HG03354 (cell line): ENCODE data around the gene ARHGAP18.
A peak's percentile ranks its signal among the peaks of the same experiment; 100 is the strongest.

Source experiments
- ATAC-seq: cut with Tn5 transposase; IDR thresholded peaks from one replicate; pipeline ENCODE4 v1.9.1; 2021; ENCODE audit warnings: mild to moderate bottlenecking; ENCODE audit not compliant: unreplicated experiment, poor library complexity, severe bottlenecking

ARHGAP18 gene

GRCh38 chr6:129726650-129727049 is 16.7 kb upstream of the ARHGAP18 start:
- no peak for ATAC-seq

GRCh38 chr6:129725341-129725740 is 15.4 kb upstream of the ARHGAP18 start:
- ATAC-seq = no peak

- ATAC-seq = no peak
These were observed 9.7 kb upstream of the ARHGAP18 start for GRCh38 chr6:129719692-129720091.

GRCh38 chr6:129717277-129717676 is 7.3 kb upstream of the ARHGAP18 start:
- no peak for ATAC-seq

GRCh38 chr6:129713806-129714333 is 3.9 kb upstream of the ARHGAP18 start:
- ATAC-seq = no peak

- ATAC-seq = no peak
These were observed 1.3 kb upstream of the ARHGAP18 start for GRCh38 chr6:129711271-129711631.

- ATAC-seq = no peak
These were observed 683 bp upstream of the ARHGAP18 start for GRCh38 chr6:129710450-129711270.

DNA sequence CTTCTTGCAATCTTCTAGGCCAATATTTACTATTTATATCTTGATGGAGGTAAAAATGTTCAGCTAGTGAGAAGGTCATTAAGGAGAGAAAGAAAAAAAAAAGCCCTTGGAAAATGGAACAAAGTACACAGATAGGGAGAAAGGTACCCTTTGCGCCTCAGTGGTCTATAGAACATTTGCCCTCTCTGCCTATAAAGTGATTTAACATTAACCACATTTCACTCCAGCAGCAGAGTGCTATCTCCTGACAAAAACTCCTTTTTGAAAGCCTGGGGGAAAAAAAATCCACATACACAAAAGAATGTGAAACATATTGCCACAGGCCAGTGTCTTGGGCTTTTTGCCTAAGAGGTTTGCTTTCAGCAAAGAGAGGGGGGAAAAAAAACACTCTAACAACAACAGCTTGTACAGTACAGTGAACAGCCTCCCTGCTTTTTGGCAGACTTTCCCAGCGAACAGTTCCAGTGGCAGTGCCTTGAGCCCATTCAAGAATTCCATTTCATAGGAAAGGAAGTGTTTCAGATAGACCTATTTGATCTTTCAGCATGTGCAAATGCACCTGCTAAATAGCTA is 695 bp downstream of the ARHGAP18 start:
- peak; percentile 12 for ATAC-seq

DNA sequence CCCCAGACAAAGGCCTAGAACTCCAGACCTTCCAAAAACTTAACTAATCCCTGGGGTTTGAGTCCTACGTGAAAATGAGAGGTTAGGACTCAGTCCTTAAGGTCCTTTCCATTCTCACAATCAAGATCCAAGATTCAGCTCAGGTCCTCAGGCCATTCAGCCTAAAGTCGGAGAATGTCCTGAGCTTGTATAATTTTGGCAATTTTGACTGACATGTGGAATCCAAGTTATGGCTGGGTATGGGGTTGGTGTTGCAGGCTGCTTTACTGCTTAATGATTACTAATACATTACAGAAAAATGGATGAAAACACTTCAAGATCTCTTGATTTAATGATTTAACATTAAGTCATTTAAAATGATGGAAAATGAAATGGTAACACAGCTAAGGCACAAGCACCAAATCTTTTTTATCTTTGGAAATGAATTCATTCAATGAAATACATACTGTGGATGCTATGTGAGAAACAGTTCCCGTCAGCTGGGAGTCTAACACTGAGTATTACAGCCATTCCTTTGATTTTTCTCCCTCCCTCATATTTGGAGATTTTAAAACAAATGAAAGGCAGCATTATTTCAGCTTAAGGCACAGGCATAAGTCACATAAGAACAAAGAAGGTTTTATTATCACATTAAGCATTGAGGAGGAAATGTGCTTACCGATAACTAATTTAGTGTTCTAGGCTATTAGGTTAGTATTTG is 1.3 kb downstream of the ARHGAP18 start:
- ATAC-seq = no peak

- no peak for ATAC-seq
These were observed 2.0 kb downstream of the ARHGAP18 start for GRCh38 chr6:129707882-129708495.

GRCh38 chr6:129707028-129707427 is 2.9 kb downstream of the ARHGAP18 start:
- ATAC-seq = no peak

- ATAC-seq = no peak
These were observed 4.8 kb downstream of the ARHGAP18 start for GRCh38 chr6:129705212-129705611.

DNA sequence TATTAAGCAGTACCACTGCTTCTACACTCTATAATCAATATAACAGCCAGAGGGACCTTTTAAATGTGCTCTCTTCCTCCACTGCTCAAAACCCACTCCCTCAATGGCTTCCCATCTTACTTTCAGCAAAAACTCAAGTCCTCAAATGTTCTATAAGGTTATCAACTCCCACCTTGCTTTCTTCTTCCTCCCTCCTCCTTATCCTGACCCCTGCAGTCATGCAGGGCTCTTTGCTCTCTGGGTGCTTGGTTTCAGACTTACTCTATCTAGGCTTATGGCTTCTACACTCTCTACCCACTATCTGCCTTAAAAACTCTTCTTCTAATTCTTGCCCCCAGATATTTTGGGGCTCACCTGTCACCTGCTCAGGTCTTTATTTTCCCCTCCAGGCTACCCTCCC is 5.3 kb downstream of the ARHGAP18 start:
- no peak for ATAC-seq

DNA sequence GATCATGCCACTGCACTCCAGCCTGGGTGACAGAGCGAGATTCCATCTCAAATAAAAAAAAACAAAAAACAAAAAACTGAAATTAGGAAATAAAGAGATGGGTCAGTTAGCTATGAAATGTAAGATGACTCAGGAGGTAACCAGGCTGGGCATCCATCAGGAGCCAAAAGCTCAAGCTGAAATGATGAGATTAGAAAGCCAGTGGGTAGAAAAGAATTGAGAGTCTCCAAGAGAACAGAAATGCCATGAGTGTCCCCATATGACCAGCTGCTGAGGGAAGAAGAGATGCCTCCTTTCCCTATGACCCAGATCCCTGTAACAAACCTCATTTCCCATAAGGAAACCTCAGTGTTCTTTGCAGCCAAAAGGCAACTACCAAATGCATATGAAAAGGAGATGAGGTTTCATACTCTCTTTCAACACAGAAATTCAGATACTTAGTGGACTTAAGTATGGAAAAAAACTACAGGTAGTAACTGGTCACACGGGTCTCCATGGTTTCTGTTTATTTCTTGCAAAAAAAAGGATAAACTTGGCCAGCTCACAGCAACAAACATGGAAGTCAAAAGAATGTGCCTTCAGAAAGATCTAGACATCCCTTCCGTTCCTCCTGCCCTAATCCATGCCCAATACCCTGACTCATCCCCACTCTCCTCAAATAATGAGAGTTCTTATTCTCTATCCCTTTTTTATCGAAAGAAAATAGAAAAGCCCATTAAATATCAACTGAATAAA is 8.1 kb downstream of the ARHGAP18 start:
- no peak for ATAC-seq

DNA sequence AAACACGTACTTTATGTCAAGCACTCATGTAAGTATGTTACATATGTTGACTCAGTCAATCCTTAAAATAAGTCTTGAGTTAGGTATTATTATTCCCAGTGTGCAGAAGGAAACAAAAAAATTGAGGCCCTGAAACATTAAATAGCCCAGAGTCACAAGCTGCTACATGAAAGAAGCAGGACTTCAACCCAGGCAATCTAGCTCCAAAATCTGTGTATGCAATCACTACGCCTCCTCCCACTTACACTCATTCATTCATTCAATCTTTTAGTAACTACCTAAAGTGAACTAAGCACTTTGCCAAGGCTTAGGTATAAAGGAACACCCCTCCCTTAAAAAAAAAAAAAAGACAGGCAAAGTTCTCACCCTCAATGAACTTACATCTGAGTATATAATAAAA is 9.3 kb downstream of the ARHGAP18 start:
- ATAC-seq = no peak

DNA sequence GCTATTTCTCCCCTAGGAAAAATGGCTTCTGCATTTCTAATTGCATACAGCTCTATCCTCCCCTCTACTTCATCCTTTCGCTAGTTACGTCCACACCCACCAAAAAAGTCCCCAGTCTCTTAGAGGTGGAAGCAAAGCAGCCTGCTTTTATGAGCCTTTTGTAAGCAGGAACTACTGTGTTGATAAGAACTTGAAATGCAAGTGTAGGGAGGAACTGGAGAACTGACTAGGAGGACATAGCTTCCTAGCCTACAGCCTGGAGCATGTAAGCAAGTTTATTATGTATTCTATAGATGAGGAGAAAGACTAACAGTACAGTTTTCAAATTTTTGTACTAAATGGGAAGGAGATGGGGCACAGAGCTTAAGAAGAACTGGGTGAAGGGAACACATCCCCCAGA is 10.3 kb downstream of the ARHGAP18 start:
- ATAC-seq = no peak

DNA sequence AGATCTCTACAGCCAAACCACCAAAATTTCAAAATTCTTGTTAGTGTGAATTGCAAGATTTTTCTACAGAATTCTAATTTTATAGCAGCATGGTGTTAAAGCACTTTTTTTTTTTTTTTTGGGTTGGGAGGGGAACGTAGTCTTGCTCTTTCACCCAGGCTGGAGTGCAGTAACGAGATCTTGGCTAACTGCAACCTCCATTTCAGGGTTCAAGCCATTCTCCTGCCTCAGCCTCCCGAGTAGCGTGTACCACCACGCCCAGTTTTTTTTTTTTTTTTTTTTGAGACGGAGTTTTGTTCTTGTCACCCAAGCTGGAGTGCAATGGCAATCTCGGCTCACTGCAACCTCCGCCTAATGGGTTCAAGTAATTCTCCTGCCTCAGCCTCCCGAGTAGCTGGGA is 11.5 kb downstream of the ARHGAP18 start:
- no peak for ATAC-seq

DNA sequence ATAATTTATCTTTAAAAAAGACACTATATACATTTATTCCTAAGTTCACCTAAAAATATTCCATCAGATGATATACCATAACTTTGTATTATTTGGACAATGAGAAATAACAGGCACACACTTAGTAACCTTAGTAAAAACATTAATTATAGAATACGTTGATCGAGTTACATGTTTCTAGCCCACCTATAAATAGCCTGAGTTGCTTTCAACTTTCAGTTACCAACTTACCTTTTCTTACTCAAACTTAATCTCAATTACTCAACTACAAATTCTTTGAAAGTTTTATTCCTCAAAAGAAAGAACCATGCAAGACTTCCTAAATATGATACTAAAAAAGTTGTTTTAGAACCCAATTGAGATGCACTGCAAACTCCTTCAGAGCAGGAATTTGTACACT is 12.2 kb downstream of the ARHGAP18 start:
- no peak for ATAC-seq

GRCh38 chr6:129696843-129697242 is 13.1 kb downstream of the ARHGAP18 start:
- ATAC-seq = no peak

DNA sequence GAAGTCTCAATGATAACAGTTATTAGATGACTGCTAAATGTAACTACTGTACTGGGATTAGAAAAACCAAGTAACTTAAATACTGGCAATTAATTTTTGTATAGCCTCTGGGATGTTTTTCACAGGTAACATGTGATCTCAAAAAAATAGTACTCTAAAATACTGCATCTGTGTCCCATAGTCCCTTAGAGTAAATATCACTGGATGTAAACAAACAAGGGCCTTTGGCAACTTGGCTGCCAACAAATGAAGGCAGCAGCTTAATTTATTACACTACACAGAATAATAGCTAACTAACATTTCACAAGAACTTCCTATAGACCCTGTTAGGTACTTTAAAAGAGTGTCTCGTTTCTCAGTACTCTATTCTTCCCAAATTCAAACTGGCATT is 14.0 kb downstream of the ARHGAP18 start:
- ATAC-seq = peak; percentile 31
